ENCODE results near the gene EPHA10. TPM values are rescaled to one million over a fixed set of nuclear protein-coding genes. Genes with fewer than 3 reads are reported as not detected.
A peak's percentile ranks its signal among the peaks of the same experiment; 100 is the strongest.

Gene EPHA10
- polyA plus RNA-seq (2013, experiment 1 of 4): not detected
- 0.36 TPM for polyA plus RNA-seq (2013, experiment 2 of 4)
- 0.27 TPM for polyA plus RNA-seq (2013, experiment 3 of 4)
- polyA plus RNA-seq (2013, experiment 4 of 4): 1.4 TPM

- 19 to 23% methylated on average over 33 of the region's 33 CpGs for WGBS, 2 experiments
- H3K27ac ChIP-seq (ENCODE audit: insufficient read depth, low read depth, low read length, poor library complexity, severe bottlenecking): no peak within 1 kb of the TSS
- peaks cover 99% of the 10 kb centered on the region for H3K27me3 ChIP-seq (ENCODE audit: control insufficient read depth, insufficient read depth, low read length, poor library complexity, severe bottlenecking)
- H3K36me3 ChIP-seq (ENCODE audit: control insufficient read depth, insufficient read depth, low read length): no peaks in the 10 kb centered on the region
- H3K4me1 ChIP-seq (ENCODE audit: control insufficient read depth, insufficient read depth, low read length): peaks cover 8% of the 10 kb centered on the region
- H3K9me3 ChIP-seq (ENCODE audit: control insufficient read depth, low read length): no peaks in the 10 kb centered on the region
- no peak within 1 kb of the TSS for H3K4me3 ChIP-seq (ENCODE audit: insufficient read depth, low read depth, low read length)
Measured at GRCh38 chr1:37764888-37765441, at the start of gene EPHA10. Gene EPHA10, minus strand, starts transcription at chr1:37765120. Its CDS starts 54 bp downstream, at chr1:37765066.

- no peaks in the 10 kb centered on the region for H3K9me3 ChIP-seq (ENCODE audit: control insufficient read depth, low read length)
- WGBS, 2 experiments: 93 to 95% methylated on average over 7 of the region's 7 CpGs
- H3K27me3 ChIP-seq (ENCODE audit: control insufficient read depth, insufficient read depth, low read length, poor library complexity, severe bottlenecking): no peaks in the 10 kb centered on the region
- H3K27ac ChIP-seq (ENCODE audit: insufficient read depth, low read depth, low read length, poor library complexity, severe bottlenecking): no peak overlapping the region
- no peak overlapping the region for H3K4me3 ChIP-seq (ENCODE audit: insufficient read depth, low read depth, low read length)
- peaks cover under 1% of the 10 kb centered on the region for H3K4me1 ChIP-seq (ENCODE audit: control insufficient read depth, insufficient read depth, low read length)
- peaks cover 9% of the 10 kb centered on the region for H3K36me3 ChIP-seq (ENCODE audit: control insufficient read depth, insufficient read depth, low read length)
Measured at GRCh38 chr1:37814252-37814651, 49.3 kb upstream of the EPHA10 start.

GRCh38 chr1:37813529-37814145, 48.7 kb upstream of the EPHA10 start:
- 91 to 96% methylated on average over 1 to 2 of the region's 2 CpGs for WGBS, 2 experiments
- Histone ChIP-seq H3K9me3 (ENCODE audit: control insufficient read depth, low read length) (no peaks in the 10 kb centered on the region), H3K4me1 (ENCODE audit: control insufficient read depth, insufficient read depth, low read length) (peaks cover 4% of the 10 kb centered on the region), H3K27me3 (ENCODE audit: control insufficient read depth, insufficient read depth, low read length, poor library complexity, severe bottlenecking) (no peaks in the 10 kb centered on the region), H3K4me3 (ENCODE audit: insufficient read depth, low read depth, low read length) (no peak overlapping the region), H3K27ac (ENCODE audit: insufficient read depth, low read depth, low read length, poor library complexity, severe bottlenecking) (no peak overlapping the region), H3K36me3 (ENCODE audit: control insufficient read depth, insufficient read depth, low read length) (peaks cover 6% of the 10 kb centered on the region)

- no peaks in the 10 kb centered on the region for H3K27me3 ChIP-seq (ENCODE audit: control insufficient read depth, insufficient read depth, low read length, poor library complexity, severe bottlenecking)
- H3K4me1 ChIP-seq (ENCODE audit: control insufficient read depth, insufficient read depth, low read length): peaks cover 7% of the 10 kb centered on the region
- peaks cover 12% of the 10 kb centered on the region for H3K36me3 ChIP-seq (ENCODE audit: control insufficient read depth, insufficient read depth, low read length)
- H3K9me3 ChIP-seq (ENCODE audit: control insufficient read depth, low read length): no peaks in the 10 kb centered on the region
- H3K4me3 ChIP-seq (ENCODE audit: insufficient read depth, low read depth, low read length): no peak overlapping the region
- WGBS, 2 experiments: 27% methylated on average over 6 of the region's 7 CpGs
- no peak overlapping the region for H3K27ac ChIP-seq (ENCODE audit: insufficient read depth, low read depth, low read length, poor library complexity, severe bottlenecking)
Measured at GRCh38 chr1:37811027-37811655, 46.2 kb upstream of the EPHA10 start.

GRCh38 chr1:37809942-37810341, 45.0 kb upstream of the EPHA10 start:
- no peaks in the 10 kb centered on the region for H3K27me3 ChIP-seq (ENCODE audit: control insufficient read depth, insufficient read depth, low read length, poor library complexity, severe bottlenecking)
- no peak overlapping the region for H3K4me3 ChIP-seq (ENCODE audit: insufficient read depth, low read depth, low read length)
- WGBS, 2 experiments: 82 to 83% methylated on average over 2 of the region's 2 CpGs
- H3K4me1 ChIP-seq (ENCODE audit: control insufficient read depth, insufficient read depth, low read length): peaks cover 7% of the 10 kb centered on the region
- H3K36me3 ChIP-seq (ENCODE audit: control insufficient read depth, insufficient read depth, low read length): peaks cover 22% of the 10 kb centered on the region
- H3K9me3 ChIP-seq (ENCODE audit: control insufficient read depth, low read length): no peaks in the 10 kb centered on the region
- H3K27ac ChIP-seq (ENCODE audit: insufficient read depth, low read depth, low read length, poor library complexity, severe bottlenecking): no peak overlapping the region

- 1% methylated on average over 54 of the region's 54 CpGs for WGBS, 2 experiments
- no peaks in the 10 kb centered on the region for H3K9me3 ChIP-seq (ENCODE audit: control insufficient read depth, low read length)
- H3K4me1 ChIP-seq (ENCODE audit: control insufficient read depth, insufficient read depth, low read length): peaks cover 7% of the 10 kb centered on the region
- peak overlapping the region; percentile 96 for H3K4me3 ChIP-seq (ENCODE audit: insufficient read depth, low read depth, low read length)
- H3K36me3 ChIP-seq (ENCODE audit: control insufficient read depth, insufficient read depth, low read length): peaks cover 26% of the 10 kb centered on the region
- peak overlapping the region; percentile 77 for H3K27ac ChIP-seq (ENCODE audit: insufficient read depth, low read depth, low read length, poor library complexity, severe bottlenecking)
- no peaks in the 10 kb centered on the region for H3K27me3 ChIP-seq (ENCODE audit: control insufficient read depth, insufficient read depth, low read length, poor library complexity, severe bottlenecking)
Measured at GRCh38 chr1:37808369-37809319, 43.7 kb upstream of the EPHA10 start.

GRCh38 chr1:37807555-37808368, 42.8 kb upstream of the EPHA10 start, which contains the start of the genes C1orf122 and YRDC:
Gene C1orf122, plus strand, starts transcription at chr1:37807790. Its CDS starts 615 bp downstream, at chr1:37808405.
Gene YRDC, minus strand, starts transcription at chr1:37808208. Its CDS starts 28 bp downstream, at chr1:37808180.
- 0% methylated on average over 95 of the region's 95 CpGs for WGBS, 2 experiments
- H3K27ac ChIP-seq (ENCODE audit: insufficient read depth, low read depth, low read length, poor library complexity, severe bottlenecking): peak within 1 kb of the TSS; percentile 77
- peaks cover 33% of the 10 kb centered on the region for H3K36me3 ChIP-seq (ENCODE audit: control insufficient read depth, insufficient read depth, low read length)
- H3K9me3 ChIP-seq (ENCODE audit: control insufficient read depth, low read length): no peaks in the 10 kb centered on the region
- H3K4me1 ChIP-seq (ENCODE audit: control insufficient read depth, insufficient read depth, low read length): peaks cover 7% of the 10 kb centered on the region
- no peaks in the 10 kb centered on the region for H3K27me3 ChIP-seq (ENCODE audit: control insufficient read depth, insufficient read depth, low read length, poor library complexity, severe bottlenecking)
- peak within 1 kb of the TSS; percentile 96 for H3K4me3 ChIP-seq (ENCODE audit: insufficient read depth, low read depth, low read length)

GRCh38 chr1:37807220-37807554, 42.3 kb upstream of the EPHA10 start:
- no peaks in the 10 kb centered on the region for H3K9me3 ChIP-seq (ENCODE audit: control insufficient read depth, low read length)
- peaks cover 38% of the 10 kb centered on the region for H3K36me3 ChIP-seq (ENCODE audit: control insufficient read depth, insufficient read depth, low read length)
- H3K27me3 ChIP-seq (ENCODE audit: control insufficient read depth, insufficient read depth, low read length, poor library complexity, severe bottlenecking): no peaks in the 10 kb centered on the region
- 22 to 24% methylated on average over 9 of the region's 9 CpGs for WGBS, 2 experiments
- peak overlapping the region; percentile 96 for H3K4me3 ChIP-seq (ENCODE audit: insufficient read depth, low read depth, low read length)
- H3K4me1 ChIP-seq (ENCODE audit: control insufficient read depth, insufficient read depth, low read length): peaks cover 7% of the 10 kb centered on the region
- no peak overlapping the region for H3K27ac ChIP-seq (ENCODE audit: insufficient read depth, low read depth, low read length, poor library complexity, severe bottlenecking)

GRCh38 chr1:37802439-37802838, 37.5 kb upstream of the EPHA10 start:
- H3K4me3 ChIP-seq (ENCODE audit: insufficient read depth, low read depth, low read length): no peak overlapping the region
- H3K9me3 ChIP-seq (ENCODE audit: control insufficient read depth, low read length): no peaks in the 10 kb centered on the region
- peaks cover 44% of the 10 kb centered on the region for H3K36me3 ChIP-seq (ENCODE audit: control insufficient read depth, insufficient read depth, low read length)
- WGBS, 2 experiments: 90 to 97% methylated on average over 1 of the region's 1 CpG
- H3K4me1 ChIP-seq (ENCODE audit: control insufficient read depth, insufficient read depth, low read length): peaks cover 3% of the 10 kb centered on the region
- H3K27me3 ChIP-seq (ENCODE audit: control insufficient read depth, insufficient read depth, low read length, poor library complexity, severe bottlenecking): no peaks in the 10 kb centered on the region
- no peak overlapping the region for H3K27ac ChIP-seq (ENCODE audit: insufficient read depth, low read depth, low read length, poor library complexity, severe bottlenecking)

Measured in ectodermal cell (in vitro differentiated cells).